HG03039 (cell line): ENCODE data around the gene MCM7.
A peak's percentile ranks its signal among the peaks of the same experiment; 100 is the strongest.

Source experiments
- ATAC-seq: cut with Tn5 transposase; IDR thresholded peaks from one replicate; pipeline ENCODE4 v1.9.1; 2021; ENCODE audit warnings: mild to moderate bottlenecking, moderate library complexity; ENCODE audit not compliant: unreplicated experiment

The MCM7 gene

DNA sequence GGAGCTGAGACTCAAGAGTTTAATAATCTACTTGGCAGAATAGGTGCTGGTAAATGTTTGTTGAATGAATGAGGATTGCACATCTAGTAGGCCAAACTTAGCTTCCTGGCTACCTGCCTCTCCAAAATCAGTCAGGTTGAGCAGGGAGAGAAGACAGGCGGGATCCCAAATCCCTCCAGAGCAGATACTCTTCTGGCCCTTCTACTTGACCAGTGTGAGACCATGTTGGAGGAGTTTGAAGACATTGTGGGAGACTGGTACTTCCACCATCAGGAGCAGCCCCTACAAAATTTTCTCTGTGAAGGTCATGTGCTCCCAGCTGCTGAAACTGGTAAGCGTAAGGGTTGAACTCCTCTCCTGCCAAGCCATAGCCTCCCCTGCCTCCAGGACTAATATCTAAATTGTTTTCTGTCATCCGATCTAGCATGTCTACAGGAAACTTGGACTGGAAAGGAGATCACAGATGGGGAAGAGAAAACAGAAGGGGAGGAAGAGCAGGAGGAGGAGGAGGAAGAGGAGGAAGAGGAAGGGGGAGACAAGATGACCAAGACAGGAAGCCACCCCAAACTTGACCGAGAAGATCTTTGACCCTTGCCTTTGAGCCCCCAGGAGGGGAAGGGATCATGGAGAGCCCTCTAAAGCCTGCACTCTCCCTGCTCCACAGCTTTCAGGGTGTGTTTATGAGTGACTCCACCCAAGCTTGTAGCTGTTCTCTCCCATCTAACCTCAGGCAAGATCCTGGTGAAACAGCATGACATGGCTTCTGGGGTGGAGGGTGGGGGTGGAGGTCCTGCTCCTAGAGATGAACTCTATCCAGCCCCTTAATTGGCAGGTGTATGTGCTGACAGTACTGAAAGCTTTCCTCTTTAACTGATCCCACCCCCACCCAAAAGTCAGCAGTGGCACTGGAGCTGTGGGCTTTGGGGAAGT, 23.4 kb upstream of the MCM7 start:
- no peak for ATAC-seq

DNA sequence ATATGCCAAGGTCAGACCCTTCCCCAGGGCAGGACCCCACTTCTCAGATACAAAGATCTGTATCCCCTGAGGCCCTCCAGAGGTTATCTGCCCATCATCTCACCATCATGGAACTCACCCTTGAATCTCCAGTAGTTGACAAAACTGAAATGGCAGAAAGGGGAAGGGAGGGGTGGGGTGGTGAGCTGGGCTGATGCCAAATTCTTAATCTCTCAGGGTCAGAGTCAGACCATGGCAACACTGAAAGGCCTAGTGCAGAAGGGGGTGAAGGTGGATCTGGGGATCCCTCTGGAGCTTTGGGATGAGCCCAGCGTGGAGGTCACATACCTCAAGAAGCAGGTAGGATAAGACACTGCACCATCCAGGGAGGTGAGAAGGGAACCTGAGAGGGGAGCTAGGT, 21.4 kb upstream of the MCM7 start:
- ATAC-seq: no peak

DNA sequence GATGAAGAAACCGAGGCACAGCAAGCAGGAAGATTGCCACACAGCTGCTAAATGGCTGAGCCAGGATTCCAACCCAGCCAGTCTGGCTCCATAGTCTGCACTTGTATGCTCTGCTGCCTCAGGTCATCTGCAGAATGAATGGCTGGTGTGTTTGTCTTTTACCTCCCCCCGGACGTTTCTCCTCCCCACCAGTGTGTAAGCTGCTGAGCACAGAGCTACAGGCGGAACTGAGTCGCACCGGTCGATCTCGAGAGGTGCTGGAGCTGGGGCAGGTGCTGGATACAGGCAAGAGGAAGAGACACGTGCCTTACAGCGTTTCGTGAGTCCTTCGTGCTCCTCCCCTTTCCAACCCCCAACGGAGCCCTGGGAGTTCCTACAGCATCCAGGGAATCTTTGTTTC, 20.9 kb upstream of the MCM7 start:
- ATAC-seq: no peak

DNA sequence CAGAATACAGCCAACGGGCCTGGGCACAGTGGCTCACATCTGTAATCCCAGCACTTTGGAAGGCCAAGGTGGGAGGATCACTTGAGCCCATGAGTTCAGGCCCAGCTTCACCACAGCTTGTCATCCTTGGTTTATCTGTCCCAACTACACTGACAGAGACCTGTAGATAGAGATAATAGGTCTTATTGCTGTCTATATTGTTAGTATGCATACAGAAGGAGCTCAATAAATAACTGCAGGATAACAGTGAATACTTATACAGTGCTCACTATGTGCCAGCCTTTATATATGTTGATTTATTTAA, 19.5 kb upstream of the MCM7 start:
- no peak for ATAC-seq

DNA sequence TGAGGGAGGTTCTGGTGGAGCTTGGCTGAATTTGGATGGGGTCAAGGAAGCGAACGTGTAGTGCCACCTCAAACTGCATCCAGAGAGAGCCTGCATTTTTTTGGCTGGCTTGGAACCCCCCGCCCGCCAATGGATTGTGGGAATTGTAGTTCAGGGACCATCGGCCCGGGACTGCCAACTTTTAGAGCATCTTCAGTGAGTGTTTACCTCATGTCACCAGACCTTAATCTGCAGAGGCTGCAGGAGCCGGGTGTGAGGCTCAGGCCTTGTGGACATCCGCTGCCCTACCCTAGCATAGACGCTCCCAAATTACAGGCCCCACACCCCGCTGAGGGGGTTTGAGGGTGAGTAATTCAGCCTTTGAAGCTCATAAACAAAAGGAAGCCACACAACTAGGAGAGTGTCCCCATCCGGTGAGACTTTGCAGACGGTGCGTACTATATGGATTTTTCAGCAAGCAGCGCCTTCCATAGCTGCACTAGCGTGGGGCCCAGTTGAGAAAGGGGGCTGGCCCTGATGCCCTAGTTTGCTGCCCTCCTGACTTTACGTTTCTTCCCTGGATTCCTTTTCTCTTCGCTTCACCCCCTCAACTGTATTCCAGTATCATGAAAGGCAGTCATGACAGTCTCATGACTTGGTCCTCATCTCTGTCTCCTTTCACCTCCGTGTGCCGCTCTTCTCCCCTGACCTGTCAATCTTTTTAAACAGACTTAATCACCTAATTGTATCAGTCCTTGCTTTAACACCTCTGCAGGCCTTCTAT, 19.0 kb upstream of the MCM7 start:
- ATAC-seq: peak; percentile 12

DNA sequence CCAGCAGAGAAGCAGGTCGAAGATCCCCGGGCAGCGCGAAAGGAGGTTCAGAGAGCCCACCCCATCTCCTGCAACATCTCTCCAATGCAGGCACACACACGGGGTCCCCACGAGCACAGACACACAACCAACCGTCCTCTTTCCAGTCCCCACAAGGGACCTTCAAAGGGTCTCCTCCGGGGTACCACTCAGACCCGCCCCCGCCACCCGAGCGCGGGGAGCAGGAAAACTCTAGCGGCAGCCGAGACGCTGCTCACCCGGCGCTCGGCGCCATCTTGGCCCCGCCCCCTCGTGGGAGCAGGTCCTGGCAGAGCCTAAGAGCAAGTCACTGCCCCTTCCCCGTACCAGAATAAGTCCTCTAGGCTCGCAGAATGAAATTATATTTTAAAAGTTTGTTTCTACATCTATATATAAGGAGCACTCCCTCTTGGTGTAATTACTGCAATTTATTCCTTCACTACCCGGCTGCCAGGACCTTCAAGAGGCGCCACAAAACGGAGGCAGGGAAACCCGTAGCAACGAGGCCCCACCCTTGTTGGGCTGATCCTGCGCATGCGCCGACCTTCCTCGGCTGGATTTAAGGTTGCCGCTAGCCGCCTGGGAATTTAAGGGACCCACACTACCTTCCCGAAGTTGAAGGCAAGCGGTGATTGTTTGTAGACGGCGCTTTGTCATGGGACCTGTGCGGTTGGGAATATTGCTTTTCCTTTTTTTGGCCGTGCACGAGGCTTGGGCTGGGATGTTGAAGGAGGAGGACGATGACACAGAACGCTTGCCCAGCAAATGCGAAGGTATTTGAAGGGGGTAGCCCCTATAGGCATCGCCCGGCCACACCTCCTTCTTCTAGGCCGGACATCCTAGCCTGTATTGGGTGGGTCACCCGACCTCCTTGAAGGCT, 18.1 kb upstream of the MCM7 start, which contains the start of the genes CNPY4 and TAF6:
Gene CNPY4 (plus strand): TSS at position 563 of the 898 bp plus-strand sequence. CDS start 111 bp downstream, at position 674.
Gene TAF6 (minus strand): TSS at position 287 of the 898 bp plus-strand sequence. CDS start 5,149 bp downstream, outside the sequence.
- ATAC-seq: peak; percentile 76

DNA sequence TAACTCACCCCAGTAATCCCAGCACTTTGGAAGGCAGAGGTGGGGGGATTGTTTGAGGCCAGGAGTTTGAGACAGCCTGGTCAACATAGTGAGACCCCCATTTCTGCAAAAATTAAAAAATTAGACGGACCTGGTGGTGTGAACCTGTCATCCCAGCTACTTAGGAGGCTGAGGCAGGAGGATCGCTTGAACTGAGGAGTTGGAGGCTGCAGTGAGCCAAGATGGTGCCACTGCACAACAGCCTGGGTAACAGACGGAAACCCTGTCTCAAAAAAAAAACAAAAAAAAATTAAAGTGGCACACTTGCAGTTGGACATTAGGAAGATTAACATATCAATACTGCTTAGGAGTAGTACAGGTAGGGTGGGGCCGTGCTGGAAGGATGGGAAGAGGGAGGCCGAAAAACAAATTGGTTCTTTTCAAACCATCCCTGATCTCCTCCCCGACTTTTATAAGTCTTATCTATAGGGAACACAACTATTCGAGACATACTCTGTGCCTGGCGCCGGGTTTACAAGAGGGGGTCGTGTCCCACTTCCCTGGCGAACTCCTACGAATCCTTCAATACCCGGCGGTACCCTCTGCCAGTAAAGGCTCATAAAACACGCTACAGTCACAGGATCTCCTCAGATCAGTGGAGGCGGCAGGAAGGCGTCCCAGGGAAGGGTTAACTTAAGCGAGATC, 17.3 kb upstream of the MCM7 start:
- no peak for ATAC-seq

DNA sequence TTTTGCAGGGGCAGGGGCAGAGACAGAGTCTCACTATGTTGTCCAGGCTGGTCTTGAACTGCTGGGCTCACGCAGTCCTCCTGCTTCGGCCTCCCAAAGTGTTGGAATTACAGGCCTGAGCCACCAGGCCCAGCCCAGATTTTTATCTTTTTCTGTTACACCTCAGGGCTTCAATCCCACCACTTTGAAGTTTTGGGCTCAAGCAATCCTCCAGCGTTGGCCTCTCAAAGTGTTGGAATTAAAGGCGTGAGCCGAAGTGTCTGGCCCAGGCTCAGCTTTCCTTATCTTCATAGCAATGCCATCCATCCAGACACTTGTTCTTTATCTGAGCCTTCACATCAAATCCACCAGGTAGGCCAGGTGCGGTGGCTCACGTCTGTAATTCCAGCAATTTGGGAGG, 13.8 kb upstream of the MCM7 start:
- ATAC-seq: no peak

DNA sequence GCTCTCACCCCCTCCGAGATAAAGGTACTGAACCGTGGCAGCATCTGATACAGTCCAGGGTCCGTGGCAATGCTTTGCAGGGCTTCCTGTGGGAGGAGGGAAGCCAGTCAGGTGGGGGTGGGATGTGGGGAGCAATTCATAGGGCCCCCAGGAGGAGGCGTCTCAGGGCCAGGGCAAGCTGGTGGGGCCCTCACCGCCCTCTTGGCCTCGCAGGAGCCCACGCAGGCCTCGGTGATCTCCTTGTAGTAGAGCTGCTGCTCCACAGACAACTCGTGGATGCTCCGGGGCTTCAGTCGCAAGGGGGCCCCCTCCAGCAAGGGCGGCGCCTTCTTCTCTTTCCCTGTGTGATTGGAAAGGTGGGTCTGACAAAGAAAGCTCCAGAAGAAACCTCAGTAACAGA, 10.7 kb upstream of the MCM7 start:
- no peak for ATAC-seq

DNA sequence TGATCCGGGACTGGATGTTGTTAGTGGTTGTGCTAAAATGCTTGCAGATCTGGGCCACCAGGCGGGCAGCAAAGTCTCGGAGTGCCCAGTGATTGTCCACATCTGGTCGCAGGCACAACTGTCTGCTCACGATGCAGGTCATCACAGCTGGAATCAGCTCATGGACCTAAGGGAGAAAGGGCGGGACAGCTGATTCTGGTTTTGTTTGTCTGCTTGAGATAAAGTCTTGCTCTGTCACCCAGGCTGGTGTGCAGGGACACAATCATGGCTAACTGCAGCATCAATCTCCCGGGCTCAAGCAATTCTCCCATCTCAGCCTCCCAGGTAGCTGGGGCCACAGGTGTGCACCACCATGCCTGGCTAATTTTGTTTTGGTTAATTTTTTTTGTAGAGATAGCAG, 10.0 kb upstream of the MCM7 start:
- no peak for ATAC-seq

DNA sequence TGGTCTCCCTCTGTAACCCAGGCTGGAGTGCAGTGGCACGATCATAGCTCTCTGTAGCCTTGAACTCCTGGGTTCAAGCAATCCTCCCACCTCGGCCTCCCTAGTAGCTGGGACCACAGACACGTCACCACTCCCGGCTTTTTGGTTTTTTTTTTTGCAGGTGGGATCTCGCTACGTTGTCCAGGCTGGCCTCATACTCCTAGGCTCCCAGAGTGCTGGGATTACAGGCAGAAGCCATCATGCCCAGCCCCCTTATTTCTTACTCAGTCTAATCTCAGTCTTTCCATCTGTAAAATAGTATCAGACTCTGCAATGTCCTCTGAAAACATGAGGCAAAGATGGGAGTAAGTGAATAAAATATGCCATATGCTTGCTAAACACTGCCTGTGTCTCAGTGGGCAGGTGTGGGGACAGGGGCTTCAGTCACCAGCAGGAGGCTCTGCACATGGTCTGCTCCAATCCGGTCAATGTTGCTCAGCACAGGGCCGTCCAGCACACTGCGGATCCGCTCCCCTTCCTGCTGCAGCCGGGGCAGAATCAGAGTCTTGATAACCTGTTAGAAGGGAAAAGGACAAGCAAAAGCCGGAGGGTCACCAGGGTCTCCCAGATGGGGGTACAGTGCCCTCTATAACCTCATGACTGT, 8.4 kb upstream of the MCM7 start:
- no peak for ATAC-seq

DNA sequence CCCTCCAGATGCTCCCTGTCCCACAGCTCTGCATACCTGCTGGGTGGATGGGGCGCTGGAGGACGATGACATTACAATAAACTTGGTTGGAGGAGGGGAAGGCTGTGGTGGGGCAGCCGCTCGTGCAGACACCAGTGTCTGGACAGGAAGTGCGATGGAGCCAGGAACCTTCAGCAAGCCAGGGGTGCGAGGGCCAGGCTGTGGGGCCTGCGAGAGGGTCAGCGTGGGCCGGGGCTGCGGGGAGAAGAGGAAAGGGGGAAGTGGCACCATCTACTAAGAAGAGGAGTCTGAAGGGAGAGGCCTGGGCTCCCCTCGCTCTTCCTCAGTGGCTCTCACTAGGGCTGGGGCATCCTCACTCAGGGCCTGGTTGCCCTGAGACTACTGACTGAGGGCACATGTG, 6.7 kb upstream of the MCM7 start:
- no peak for ATAC-seq

DNA sequence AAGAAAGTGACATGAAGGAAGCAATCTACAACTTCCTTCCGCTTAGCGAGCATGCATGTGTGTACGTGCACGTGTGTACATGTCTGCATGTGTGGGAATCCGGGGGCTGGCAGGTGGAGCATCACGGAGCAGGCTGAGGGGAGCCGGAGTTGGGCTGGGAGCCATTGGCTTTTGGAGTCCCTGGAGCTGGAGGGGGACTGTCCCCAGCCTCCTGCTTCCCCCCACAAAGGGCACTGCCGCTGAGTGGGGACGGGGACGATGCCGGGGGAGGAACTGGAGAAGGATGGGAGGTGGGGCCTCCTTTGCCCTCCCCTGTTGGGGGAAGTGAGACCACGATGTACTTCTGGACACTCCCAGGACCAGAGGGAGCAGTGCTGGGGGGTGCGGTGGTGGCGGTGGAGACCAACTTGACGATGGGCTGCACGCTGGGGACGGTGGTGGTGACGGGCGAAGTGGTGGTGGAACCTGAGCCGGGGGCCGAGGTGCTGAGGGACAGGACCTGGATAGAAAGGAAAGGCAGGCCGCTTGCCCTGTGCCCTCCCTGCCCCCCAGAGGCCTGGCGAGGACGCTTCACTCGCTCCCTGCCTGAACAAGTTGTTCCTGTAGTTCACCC, 6.0 kb upstream of the MCM7 start:
- ATAC-seq: no peak

DNA sequence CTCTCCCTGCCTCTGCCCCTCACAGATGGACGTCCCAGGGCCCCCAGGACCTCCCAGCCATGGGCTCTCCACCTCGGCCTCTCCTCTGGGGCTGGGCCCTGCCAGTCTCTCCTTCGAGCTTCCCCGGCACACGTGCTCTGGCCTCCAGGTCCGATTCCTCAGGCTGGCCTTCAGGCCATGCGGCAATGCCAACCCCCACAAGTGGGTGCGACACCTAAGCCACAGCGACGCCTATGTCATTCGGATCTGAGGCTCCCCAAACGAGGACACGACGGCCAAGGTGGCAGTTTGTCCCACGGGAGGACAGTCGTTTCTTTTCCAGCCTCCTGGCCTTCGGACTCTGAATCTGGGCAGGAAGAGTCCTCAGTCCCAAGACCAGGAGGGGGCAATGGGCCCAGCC, 5.4 kb upstream of the MCM7 start:
- no peak for ATAC-seq

DNA sequence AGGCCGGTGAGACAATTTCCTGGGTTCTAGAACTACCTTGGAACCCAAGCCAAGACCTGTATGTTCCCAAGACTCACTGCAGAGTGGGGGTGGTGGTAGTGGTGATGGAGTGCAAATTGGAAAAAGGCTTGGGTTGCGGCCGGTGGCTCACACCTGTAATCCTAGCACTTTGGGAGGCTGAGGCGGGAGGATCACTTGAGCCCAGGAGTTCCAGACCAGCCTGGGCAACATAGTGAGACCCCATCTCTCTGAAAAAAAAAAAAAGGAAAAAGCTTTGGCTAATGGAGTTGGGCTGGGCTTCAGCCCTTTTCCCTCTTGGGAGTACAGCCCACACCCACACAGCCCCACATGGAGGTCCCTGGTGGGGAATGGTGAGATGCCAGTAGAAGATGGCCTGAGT, 4.3 kb upstream of the MCM7 start:
- ATAC-seq: no peak

DNA sequence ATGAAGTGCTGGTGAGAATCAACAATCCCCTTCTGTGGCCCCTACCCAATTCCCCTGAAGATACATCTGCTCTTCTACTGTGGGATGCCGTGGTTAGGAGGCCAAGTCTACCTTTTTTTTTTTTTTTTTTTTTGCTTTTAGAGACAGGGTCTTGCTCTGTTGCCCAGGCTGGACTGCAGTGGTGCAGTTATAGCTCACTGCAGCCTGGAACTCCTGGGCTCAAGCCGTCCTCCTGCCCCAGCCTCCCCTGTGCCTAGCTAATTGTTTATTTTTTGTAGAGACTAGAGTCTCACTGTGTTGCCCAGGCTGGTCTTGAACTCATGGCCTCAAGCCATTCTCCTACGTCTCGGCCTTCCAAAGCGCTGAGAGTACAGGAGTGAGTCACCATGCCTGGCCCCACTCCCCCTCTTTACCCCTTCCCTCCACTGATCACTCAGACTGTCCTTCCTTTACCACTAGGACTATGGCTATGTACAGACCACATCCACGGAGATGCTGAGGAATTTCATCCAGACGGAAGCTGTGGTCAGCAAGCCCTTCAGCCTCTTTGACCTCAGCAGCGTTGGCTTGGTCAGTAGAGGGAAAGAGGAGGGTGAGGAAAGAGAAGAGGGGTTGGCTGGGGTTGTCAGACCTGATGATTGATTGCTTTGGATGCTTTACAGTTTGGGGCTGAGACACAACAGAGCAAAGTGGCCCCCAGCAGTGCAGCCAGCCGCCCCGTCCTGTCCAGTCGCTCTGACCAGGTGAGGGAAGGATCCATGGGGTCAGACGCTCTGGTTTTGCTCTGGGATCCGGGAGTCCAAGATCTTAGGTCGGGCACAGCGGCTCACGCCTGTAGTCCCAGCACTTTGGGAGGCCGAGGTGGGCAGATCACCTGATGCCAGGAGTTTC, 2.0 kb upstream of the MCM7 start:
- no peak for ATAC-seq

DNA sequence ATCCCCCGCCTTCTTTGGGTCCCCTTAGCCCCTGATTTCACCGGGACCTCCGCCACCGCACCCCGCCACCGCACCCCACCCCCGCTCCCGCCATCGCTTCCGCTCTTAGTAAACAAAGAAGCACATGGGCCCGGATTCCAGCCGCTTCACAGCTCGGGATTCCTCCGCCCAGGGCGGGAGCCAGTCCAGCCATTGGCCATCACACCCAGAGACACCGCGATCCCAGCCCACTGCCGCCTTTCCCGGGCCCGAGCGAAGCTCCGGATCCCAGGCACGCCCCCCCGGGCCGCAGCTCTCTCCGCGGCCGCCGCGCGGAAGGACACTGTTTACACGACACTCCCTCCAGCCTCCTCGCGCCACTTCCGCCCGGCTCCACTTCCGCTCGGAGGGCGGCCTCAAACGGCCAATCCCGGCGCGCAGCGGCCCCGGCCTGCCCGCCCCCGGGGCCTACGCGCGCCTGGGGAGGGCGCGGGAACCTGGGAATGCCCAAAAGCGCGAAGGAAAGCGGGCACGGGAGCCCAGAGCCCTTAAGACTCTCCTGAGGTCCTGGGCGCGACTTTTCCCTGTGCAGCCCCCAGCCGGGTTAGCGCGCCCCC, 679 bp downstream of the MCM7 start:
- peak; percentile 57 for ATAC-seq

DNA sequence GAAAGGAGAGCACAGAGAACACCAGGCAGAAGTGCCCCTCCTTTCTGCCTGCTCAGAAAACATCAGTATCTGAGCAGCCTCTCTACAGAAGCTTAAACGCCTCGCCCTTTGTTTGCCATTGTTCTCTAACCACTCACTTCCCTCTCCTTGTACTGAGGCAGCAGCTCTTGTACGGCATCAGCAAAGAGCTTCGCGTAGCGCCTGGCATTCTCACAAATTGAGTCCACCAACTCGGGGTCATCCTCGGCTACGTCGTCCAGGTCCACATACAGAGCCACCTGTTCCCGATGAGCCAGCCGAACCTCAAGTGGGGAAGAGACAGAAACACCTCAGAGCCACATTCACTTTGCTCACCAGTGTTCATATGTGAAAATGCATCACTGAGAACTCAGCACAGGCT, 1.7 kb downstream of the MCM7 start:
- no peak for ATAC-seq
